ENCODE measurements around the gene GPATCH8. TPM values are rescaled to one million over a fixed set of nuclear protein-coding genes. Genes with fewer than 3 reads are reported as not detected.

GPATCH8 gene
- total RNA-seq, 1 donor from 2014 or later: 62.6 TPM

GRCh38 chr17:44350733-44351226, 152.4 kb downstream of the GPATCH8 start:
- Mint-ChIP-seq H3K27me3 (ENCODE audit: unreplicated experiment) (peaks cover 11% of the 10 kb centered on the region), H3K27ac (ENCODE audit: unreplicated experiment) (no peak overlapping the region), H3K36me3 (ENCODE audit: unreplicated experiment) (no peaks in the 10 kb centered on the region), H3K4me3 (ENCODE audit: unreplicated experiment) (no peak overlapping the region), H3K9me3 (ENCODE audit: unreplicated experiment) (peaks cover 7% of the 10 kb centered on the region), H3K4me1 (ENCODE audit: low read depth, unreplicated experiment) (peaks cover 14% of the 10 kb centered on the region)
- TF ChIP-seq CTCF (IDR thresholded peaks at IDR 0.05; ENCODE audit: partially characterized antibody, unreplicated experiment): peak; percentile 89
- DNase-seq: peak; percentile 90

GRCh38 chr17:44349553-44350070, 153.6 kb downstream of the GPATCH8 start:
- Mint-ChIP-seq H3K36me3 (ENCODE audit: unreplicated experiment) (no peaks in the 10 kb centered on the region), H3K4me3 (ENCODE audit: unreplicated experiment) (no peak overlapping the region), H3K9me3 (ENCODE audit: unreplicated experiment) (peaks cover 11% of the 10 kb centered on the region), H3K4me1 (ENCODE audit: low read depth, unreplicated experiment) (peaks cover 9% of the 10 kb centered on the region), H3K27ac (ENCODE audit: unreplicated experiment) (no peak overlapping the region), H3K27me3 (ENCODE audit: unreplicated experiment) (peaks cover 12% of the 10 kb centered on the region)
- DNase-seq: no peak
- no peak for TF ChIP-seq CTCF (IDR thresholded peaks at IDR 0.05; ENCODE audit: partially characterized antibody, unreplicated experiment)

GRCh38 chr17:44348988-44349364, 154.2 kb downstream of the GPATCH8 start:
- peaks cover 9% of the 10 kb centered on the region for H3K4me1 Mint-ChIP-seq (ENCODE audit: low read depth, unreplicated experiment)
- H3K9me3 Mint-ChIP-seq (ENCODE audit: unreplicated experiment): peaks cover 12% of the 10 kb centered on the region
- H3K4me3 Mint-ChIP-seq (ENCODE audit: unreplicated experiment): no peak overlapping the region
- H3K27ac Mint-ChIP-seq (ENCODE audit: unreplicated experiment): no peak overlapping the region
- H3K27me3 Mint-ChIP-seq (ENCODE audit: unreplicated experiment): peaks cover 14% of the 10 kb centered on the region
- TF ChIP-seq CTCF (IDR thresholded peaks at IDR 0.05; ENCODE audit: partially characterized antibody, unreplicated experiment): no peak
- DNase-seq: no peak
- H3K36me3 Mint-ChIP-seq (ENCODE audit: unreplicated experiment): no peaks in the 10 kb centered on the region

GRCh38 chr17:44348234-44348987, 154.8 kb downstream of the GPATCH8 start:
- Mint-ChIP-seq H3K4me1 (ENCODE audit: low read depth, unreplicated experiment) (peaks cover 9% of the 10 kb centered on the region), H3K4me3 (ENCODE audit: unreplicated experiment) (no peak overlapping the region), H3K27me3 (ENCODE audit: unreplicated experiment) (peaks cover 17% of the 10 kb centered on the region), H3K9me3 (ENCODE audit: unreplicated experiment) (peaks cover 12% of the 10 kb centered on the region), H3K36me3 (ENCODE audit: unreplicated experiment) (no peaks in the 10 kb centered on the region), H3K27ac (ENCODE audit: unreplicated experiment) (no peak overlapping the region)
- TF ChIP-seq CTCF (IDR thresholded peaks at IDR 0.05; ENCODE audit: partially characterized antibody, unreplicated experiment): no peak
- no peak for DNase-seq

Other genes with a start within 250 kb of the GPATCH8 start
- not detected for gene SLC4A1, start 235.3 kb downstream of the GPATCH8 start, total RNA-seq (ENCODE audit: unreplicated experiment)
- 282 TPM for gene RUNDC3A, start 194.8 kb downstream of the GPATCH8 start, total RNA-seq (ENCODE audit: unreplicated experiment)
- 104 TPM for gene SLC25A39, start 178.6 kb downstream of the GPATCH8 start, total RNA-seq (ENCODE audit: unreplicated experiment)
- gene GRN, start 158.1 kb downstream of the GPATCH8 start, total RNA-seq (ENCODE audit: unreplicated experiment): 88.7 TPM
- 81.3 TPM for gene FAM171A2, start 139.6 kb downstream of the GPATCH8 start, total RNA-seq (ENCODE audit: unreplicated experiment)
- 7.1 TPM for gene ITGA2B, start 113.8 kb downstream of the GPATCH8 start, total RNA-seq (ENCODE audit: unreplicated experiment)
- gene FZD2, start 54.1 kb upstream of the GPATCH8 start, total RNA-seq (ENCODE audit: unreplicated experiment): 1.3 TPM
- not detected for gene MEIOC, start 153.1 kb upstream of the GPATCH8 start, total RNA-seq (ENCODE audit: unreplicated experiment)
- gene CCDC43, start 186.4 kb upstream of the GPATCH8 start, total RNA-seq (ENCODE audit: unreplicated experiment): 22.9 TPM
- 15.5 TPM for gene DBF4B, start 205.3 kb upstream of the GPATCH8 start, total RNA-seq (ENCODE audit: unreplicated experiment)